Fibroblast of the aortic adventitia (primary cell): ENCODE results near the gene CPXM2. TPM values are rescaled to one million over a fixed set of nuclear protein-coding genes. Genes with fewer than 3 reads are reported as not detected.

Experiments
- DNase-seq: peaks from one replicate; pipeline ENCODE4 v3.0.0-alpha.2; 2010; ENCODE audit warnings: low read depth
- H3K4me3 ChIP-seq: 2 replicates; pipeline ENCODE4 v1.5.1; 2011; ENCODE audit warnings: low read depth, mild to moderate bottlenecking, control low read depth, low read length, moderate library complexity
- CTCF ChIP-seq: IDR thresholded peaks from 2 replicates; pipeline ENCODE4 v1.5.1; 2011; ENCODE audit warnings: mild to moderate bottlenecking, low read length, control low read depth, inconsistent platforms; ENCODE audit not compliant: insufficient read depth
- total RNA-seq: library from RNA; depleted of rRNA; stranded (reverse); fragments of >200 nt; gene quantifications from 2 replicates; pipeline ENCODE4 v1.2.3, GENCODE V29; 2012; ENCODE audit warnings: low replicate concordance

Gene CPXM2
- total RNA-seq, 1 donor, result 64.0 TPM

- H3K4me3 ChIP-seq, result no peak overlapping the region
- TF ChIP-seq CTCF, result no peak
- peak; percentile 96 for DNase-seq
Measured at GRCh38 chr10:123913688-123914268, 22.2 kb upstream of the CPXM2 start.

- no peak for TF ChIP-seq CTCF
- no peak overlapping the region for H3K4me3 ChIP-seq
- peak; percentile 40 for DNase-seq
Measured at GRCh38 chr10:123912871-123913270, 21.3 kb upstream of the CPXM2 start.

- no peak for TF ChIP-seq CTCF
- no peak overlapping the region for H3K4me3 ChIP-seq
- no peak for DNase-seq
Measured at GRCh38 chr10:123912466-123912865, 20.9 kb upstream of the CPXM2 start.

GRCh38 chr10:123911866-123912265 is 20.3 kb upstream of the CPXM2 start:
- DNase-seq, result no peak
- no peak overlapping the region for H3K4me3 ChIP-seq
- TF ChIP-seq CTCF, result no peak

GRCh38 chr10:123909866-123910265 is 18.3 kb upstream of the CPXM2 start:
- DNase-seq, result no peak
- TF ChIP-seq CTCF, result no peak
- no peak overlapping the region for H3K4me3 ChIP-seq

GRCh38 chr10:123909426-123909825 is 17.8 kb upstream of the CPXM2 start:
- H3K4me3 ChIP-seq, result no peak overlapping the region
- TF ChIP-seq CTCF, result no peak
- no peak for DNase-seq

- no peak for TF ChIP-seq CTCF
- H3K4me3 ChIP-seq, result no peak overlapping the region
- no peak for DNase-seq
Measured at GRCh38 chr10:123908379-123908778, 16.8 kb upstream of the CPXM2 start.
